ENCODE measurements around the gene KIAA1328. TPM values are rescaled to one million over a fixed set of nuclear protein-coding genes. Genes with fewer than 3 reads are reported as not detected.

Gene KIAA1328
- total RNA-seq, 4 donors from 2014 or later, result 2.3 to 18.7 (median 5.8) TPM

DNA sequence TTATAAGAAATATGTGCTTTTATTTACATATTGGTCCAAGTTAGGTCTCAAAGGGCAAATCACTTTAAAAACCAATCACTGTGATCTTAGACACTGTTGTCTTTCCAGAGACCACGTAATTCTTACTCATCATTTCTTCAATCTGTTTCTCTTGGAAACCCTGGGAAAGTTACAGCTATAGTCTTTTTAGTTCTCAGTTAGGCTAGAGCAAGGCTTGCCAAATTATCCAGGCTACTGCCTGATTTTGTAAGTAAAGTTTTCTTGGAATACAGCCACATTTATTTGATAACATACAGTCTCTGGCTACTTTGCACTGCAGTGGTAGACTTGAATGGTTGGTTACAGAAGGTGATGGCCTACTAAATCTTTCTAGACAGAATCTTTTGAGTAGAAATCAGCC, 106.0 kb downstream of the KIAA1328 start:
- no peak overlapping the region for H3K4me3 ChIP-seq
- H3K27ac ChIP-seq, result no peak overlapping the region
- peaks cover 0 to 13% (median 12%) of the 10 kb centered on the region in 3 donors for H3K9me3 ChIP-seq
- TF ChIP-seq, protein P1, sequence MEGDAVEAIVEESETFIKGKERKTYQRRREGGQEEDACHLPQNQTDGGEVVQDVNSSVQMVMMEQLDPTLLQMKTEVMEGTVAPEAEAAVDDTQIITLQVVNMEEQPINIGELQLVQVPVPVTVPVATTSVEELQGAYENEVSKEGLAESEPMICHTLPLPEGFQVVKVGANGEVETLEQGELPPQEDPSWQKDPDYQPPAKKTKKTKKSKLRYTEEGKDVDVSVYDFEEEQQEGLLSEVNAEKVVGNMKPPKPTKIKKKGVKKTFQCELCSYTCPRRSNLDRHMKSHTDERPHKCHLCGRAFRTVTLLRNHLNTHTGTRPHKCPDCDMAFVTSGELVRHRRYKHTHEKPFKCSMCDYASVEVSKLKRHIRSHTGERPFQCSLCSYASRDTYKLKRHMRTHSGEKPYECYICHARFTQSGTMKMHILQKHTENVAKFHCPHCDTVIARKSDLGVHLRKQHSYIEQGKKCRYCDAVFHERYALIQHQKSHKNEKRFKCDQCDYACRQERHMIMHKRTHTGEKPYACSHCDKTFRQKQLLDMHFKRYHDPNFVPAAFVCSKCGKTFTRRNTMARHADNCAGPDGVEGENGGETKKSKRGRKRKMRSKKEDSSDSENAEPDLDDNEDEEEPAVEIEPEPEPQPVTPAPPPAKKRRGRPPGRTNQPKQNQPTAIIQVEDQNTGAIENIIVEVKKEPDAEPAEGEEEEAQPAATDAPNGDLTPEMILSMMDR (IDR thresholded peaks at IDR 0.05), result no peak
- no peak for TF ChIP-seq POLR2A (IDR thresholded peaks at IDR 0.05)
- peaks cover 0 to 5% (median 0%) of the 10 kb centered on the region in 3 donors for H3K36me3 ChIP-seq
- 79 to 94% methylated on average over 1 of the region's 1 CpG for WGBS, 2 donors
- intact Hi-C loops (cut with DNase I), result no loop called here
- no peak for DNase-seq
- H3K4me1 ChIP-seq, result no peaks in the 10 kb centered on the region
- no peaks in the 10 kb centered on the region for H3K27me3 ChIP-seq

DNA sequence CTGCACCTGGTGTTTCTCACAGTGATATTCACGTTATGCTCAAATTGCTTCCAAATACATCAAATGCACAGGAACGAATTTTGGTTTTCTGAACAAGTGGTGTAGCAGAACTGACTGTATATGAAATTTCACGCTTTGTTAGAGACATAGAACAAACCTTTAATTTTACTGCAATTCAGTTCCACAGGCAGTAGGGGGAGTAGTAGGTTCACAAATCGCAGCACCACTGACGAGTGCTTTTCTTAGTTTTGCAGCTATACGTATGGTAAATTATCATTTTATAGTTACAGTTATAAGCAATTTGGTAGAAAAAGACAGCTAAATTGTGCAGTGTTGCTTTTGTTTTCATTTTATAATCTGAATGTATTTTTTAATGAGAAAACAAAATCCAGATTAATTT, 113.3 kb downstream of the KIAA1328 start:
- Histone ChIP-seq H3K36me3 (no peaks in the 10 kb centered on the region), H3K4me3 (no peak overlapping the region), H3K4me1 (no peaks in the 10 kb centered on the region), H3K27me3 (no peaks in the 10 kb centered on the region), H3K9me3 (peaks cover 0 to 13% (median 12%) of the 10 kb centered on the region in 3 donors), H3K27ac (no peak overlapping the region)
- no peak for TF ChIP-seq POLR2A (IDR thresholded peaks at IDR 0.05)
- TF ChIP-seq, protein P1 (IDR thresholded peaks at IDR 0.05), result peak in 5 of 6 experiments; percentile 9 to 73 (median 18)
- WGBS, 2 donors, result 54 to 65% methylated on average over 6 of the region's 6 CpGs
- intact Hi-C loops (cut with DNase I), result no loop called here
- DNase-seq, result no peak

- H3K9me3 ChIP-seq, result no peaks in the 10 kb centered on the region
- TF ChIP-seq, protein P1 (IDR thresholded peaks at IDR 0.05), result no peak
- TF ChIP-seq POLR2A (IDR thresholded peaks at IDR 0.05), result no peak
- H3K27ac ChIP-seq, result no peak overlapping the region
- no peaks in the 10 kb centered on the region for H3K27me3 ChIP-seq
- no peaks in the 10 kb centered on the region for H3K4me1 ChIP-seq
- WGBS, 2 donors, result 72 to 76% methylated on average over 6 of the region's 6 CpGs
- no peaks in the 10 kb centered on the region for H3K36me3 ChIP-seq
- DNase-seq, result no peak
- no peak overlapping the region for H3K4me3 ChIP-seq
- intact Hi-C loops (cut with DNase I), result no loop called here
These were observed 119.0 kb downstream of the KIAA1328 start for GRCh38 chr18:36947820-36948348.

DNA sequence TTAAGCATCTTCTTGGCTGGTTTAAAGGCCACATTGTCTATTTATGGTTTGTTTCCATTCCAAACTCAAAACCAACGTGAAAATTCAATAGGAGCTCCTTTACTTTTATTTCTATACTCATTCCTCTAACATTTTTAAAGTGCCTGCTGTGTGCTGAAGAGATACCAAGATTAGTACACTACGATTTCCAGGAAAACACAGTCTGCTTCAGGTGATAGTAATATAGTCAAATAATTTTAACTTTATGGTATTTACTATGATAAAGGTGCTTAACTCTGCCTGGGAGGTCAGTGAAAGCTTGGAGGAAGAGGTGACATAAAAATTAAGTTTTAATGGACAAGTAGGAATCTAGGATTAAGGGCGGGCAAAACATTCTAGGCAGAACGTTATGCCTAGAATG, 121.4 kb downstream of the KIAA1328 start:
- Histone ChIP-seq H3K9me3 (no peaks in the 10 kb centered on the region), H3K4me1 (no peaks in the 10 kb centered on the region), H3K27me3 (no peaks in the 10 kb centered on the region), H3K27ac (no peak overlapping the region), H3K4me3 (no peak overlapping the region), H3K36me3 (no peaks in the 10 kb centered on the region)
- DNase-seq, result no peak
- intact Hi-C loops (cut with DNase I), result no loop called here
- 45 to 47% methylated on average over 4 of the region's 4 CpGs for WGBS, 2 donors
- TF ChIP-seq, protein P1 (IDR thresholded peaks at IDR 0.05), result no peak
- TF ChIP-seq POLR2A (IDR thresholded peaks at IDR 0.05), result no peak

DNA sequence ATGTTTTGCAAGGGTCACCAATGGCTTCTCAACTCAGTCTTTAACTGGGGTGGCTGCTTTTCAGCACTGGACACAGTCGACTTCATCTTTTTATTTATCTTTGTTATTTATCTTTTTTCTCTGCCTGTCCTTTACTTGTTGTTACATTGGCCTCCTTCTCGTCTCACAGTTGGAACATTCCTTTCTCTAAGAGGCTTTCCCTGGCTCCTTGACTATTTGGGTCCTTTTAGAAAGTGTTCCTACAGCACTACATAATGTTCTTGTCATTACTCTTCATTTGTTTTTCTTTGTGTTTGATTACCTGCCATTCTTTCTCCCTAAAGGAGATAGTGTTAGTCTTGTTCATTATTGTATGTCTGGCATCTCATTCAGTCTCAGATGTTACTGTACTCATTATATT, 122.0 kb downstream of the KIAA1328 start:
- 49 to 53% methylated on average over 2 of the region's 2 CpGs for WGBS, 2 donors

More for the DNA sequence above, 122.0 kb downstream of the KIAA1328 start:
- Histone ChIP-seq H3K27me3 (no peaks in the 10 kb centered on the region), H3K36me3 (no peaks in the 10 kb centered on the region), H3K4me1 (no peaks in the 10 kb centered on the region), H3K4me3 (no peak overlapping the region), H3K27ac (no peak overlapping the region), H3K9me3 (no peaks in the 10 kb centered on the region)
- TF ChIP-seq POLR2A (IDR thresholded peaks at IDR 0.05), result no peak
- TF ChIP-seq, protein P1 (IDR thresholded peaks at IDR 0.05), result no peak
- intact Hi-C loops (cut with DNase I), result no loop called here
- no peak for DNase-seq

Measured in esophagus squamous epithelium (tissue), 5 donors.